ENCODE results near the gene NEK10. TPM values are rescaled to one million over a fixed set of nuclear protein-coding genes. Genes with fewer than 3 reads are reported as not detected.
A peak's percentile ranks its signal among the peaks of the same experiment; 100 is the strongest.

Gene NEK10
- total RNA-seq, 1 experiment from 2014 or later: 1.2 TPM

- Histone ChIP-seq H3K36me3 (ENCODE audit: control insufficient read depth in 1 of 2, insufficient read depth in 2 of 2, low read length in 2 of 2) (no peaks in the 10 kb centered on the region), H2AFZ (ENCODE audit: low read depth, low read length, poor library complexity, severe bottlenecking) (peak overlapping the region; percentile 62), H3K27ac (ENCODE audit: low read depth, low read length) (no peak overlapping the region), H3K79me2 (ENCODE audit: insufficient read depth, low read length) (no peaks in the 10 kb centered on the region), H3K4me3 (replicated peaks in 1 of 2; ENCODE audit: low read depth in 1 of 2, low read length in 2 of 2) (no peak overlapping the region), H3K4me2 (ENCODE audit: low read length) (peak overlapping the region; percentile 28), H3K4me1 (ENCODE audit: control insufficient read depth in 1 of 2, insufficient read depth in 2 of 2, low read length in 2 of 2) (peaks cover 3 to 42% of the 10 kb centered on the region in 2 experiments), H3K27me3 (ENCODE audit: insufficient read depth, low read length) (no peaks in the 10 kb centered on the region), H4K20me1 (ENCODE audit: insufficient read depth) (no peaks in the 10 kb centered on the region), H3K9me3 (ENCODE audit: control insufficient read depth in 1 of 2, insufficient read depth in 1 of 2, low read depth in 1 of 2, low read length in 2 of 2) (no peaks in the 10 kb centered on the region), H3K9ac (ENCODE audit: low read length) (no peak overlapping the region), H3K9me2 (ENCODE audit: insufficient read depth) (no peaks in the 10 kb centered on the region)
- TF ChIP-seq SP1 (IDR thresholded peaks at IDR 0.05; ENCODE audit: low read depth): no peak
- peak; percentile 26; the same call in 1 of the 2 replicates for TF ChIP-seq FOSL1 (IDR thresholded peaks at IDR 0.05; ENCODE audit: low read depth)
- TF ChIP-seq POLR2AphosphoS5 (IDR thresholded peaks at IDR 0.05; ENCODE audit: low read depth, low read length): no peak
- ATAC-seq (peak; percentile 54), DNase-seq (ENCODE audit: low read depth, low spot score) (no peak)
- RAD21 ChIA-PET (ENCODE audit: low non-redundant PET in 1 of 2, low total read pairs in 2 of 2, uncharacterized antibody in 2 of 2, unreplicated experiment in 2 of 2): no interaction called here
- CTCF ChIA-PET: interaction anchor here (1.4 kb wide), 1 partner anchor 37 kb away, joined by 3 read pairs; no protein-coding TSS in a partner anchor
- intact Hi-C loops (cut with micrococcal nuclease): no loop called here
- POLR2A ChIA-PET: no interaction called here
- no TSS peak for BruUV-seq (replicated peaks)
Measured at GRCh38 chr3:27216955-27217552, 152.1 kb downstream of the NEK10 start.

DNA sequence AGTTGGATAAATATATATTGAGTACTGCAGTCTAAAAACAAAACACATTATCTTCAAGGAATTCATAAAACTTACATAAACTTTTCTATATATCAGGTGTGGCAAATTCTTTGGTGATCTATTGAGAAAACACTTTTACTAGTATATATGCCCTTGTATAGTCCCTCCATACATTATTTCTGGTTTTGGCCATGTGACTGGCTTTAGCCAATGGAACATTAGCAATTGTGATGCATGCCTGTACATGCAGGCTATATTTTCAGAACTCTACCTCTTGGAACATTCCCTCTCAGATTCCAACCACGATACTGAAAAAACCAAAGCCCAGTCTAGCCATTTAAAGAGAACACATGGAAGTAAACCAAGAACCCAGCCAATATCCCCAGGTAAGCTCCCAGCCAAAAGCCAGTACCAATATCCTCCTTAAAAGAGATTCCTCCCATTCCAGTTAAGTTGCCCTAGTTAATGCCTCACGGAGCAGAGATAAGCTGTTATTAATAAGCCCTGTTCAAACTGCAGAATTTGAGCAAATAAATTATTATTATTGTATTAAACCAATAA is 152.8 kb downstream of the NEK10 start:
- Histone ChIP-seq H3K4me3 (replicated peaks in 1 of 2; ENCODE audit: low read depth in 1 of 2, low read length in 2 of 2) (no peak overlapping the region), H3K9me2 (ENCODE audit: insufficient read depth) (no peaks in the 10 kb centered on the region), H3K79me2 (ENCODE audit: insufficient read depth, low read length) (no peaks in the 10 kb centered on the region), H3K36me3 (ENCODE audit: control insufficient read depth in 1 of 2, insufficient read depth in 2 of 2, low read length in 2 of 2) (no peaks in the 10 kb centered on the region), H3K9ac (ENCODE audit: low read length) (no peak overlapping the region), H3K4me2 (ENCODE audit: low read length) (peak overlapping the region; percentile 28; the same call in 1 of the 2 replicates), H3K4me1 (ENCODE audit: control insufficient read depth in 1 of 2, insufficient read depth in 2 of 2, low read length in 2 of 2) (peaks cover 3 to 42% of the 10 kb centered on the region in 2 experiments), H3K27me3 (ENCODE audit: insufficient read depth, low read length) (no peaks in the 10 kb centered on the region), H3K27ac (ENCODE audit: low read depth, low read length) (no peak overlapping the region), H2AFZ (ENCODE audit: low read depth, low read length, poor library complexity, severe bottlenecking) (peak overlapping the region; percentile 62), H3K9me3 (ENCODE audit: control insufficient read depth in 1 of 2, insufficient read depth in 1 of 2, low read depth in 1 of 2, low read length in 2 of 2) (no peaks in the 10 kb centered on the region), H4K20me1 (ENCODE audit: insufficient read depth) (no peaks in the 10 kb centered on the region)
- BruUV-seq (replicated peaks): no TSS peak
- no peak for ATAC-seq
- TF ChIP-seq FOSL1 (IDR thresholded peaks at IDR 0.05; ENCODE audit: low read depth): no peak
- TF ChIP-seq ZFX (IDR thresholded peaks at IDR 0.05): no peak
- no peak for TF ChIP-seq SIN3A (IDR thresholded peaks at IDR 0.05; ENCODE audit: low read depth)
- no peak for TF ChIP-seq CEBPB (IDR thresholded peaks at IDR 0.05; ENCODE audit: low read depth)
- TF ChIP-seq, protein P1, sequence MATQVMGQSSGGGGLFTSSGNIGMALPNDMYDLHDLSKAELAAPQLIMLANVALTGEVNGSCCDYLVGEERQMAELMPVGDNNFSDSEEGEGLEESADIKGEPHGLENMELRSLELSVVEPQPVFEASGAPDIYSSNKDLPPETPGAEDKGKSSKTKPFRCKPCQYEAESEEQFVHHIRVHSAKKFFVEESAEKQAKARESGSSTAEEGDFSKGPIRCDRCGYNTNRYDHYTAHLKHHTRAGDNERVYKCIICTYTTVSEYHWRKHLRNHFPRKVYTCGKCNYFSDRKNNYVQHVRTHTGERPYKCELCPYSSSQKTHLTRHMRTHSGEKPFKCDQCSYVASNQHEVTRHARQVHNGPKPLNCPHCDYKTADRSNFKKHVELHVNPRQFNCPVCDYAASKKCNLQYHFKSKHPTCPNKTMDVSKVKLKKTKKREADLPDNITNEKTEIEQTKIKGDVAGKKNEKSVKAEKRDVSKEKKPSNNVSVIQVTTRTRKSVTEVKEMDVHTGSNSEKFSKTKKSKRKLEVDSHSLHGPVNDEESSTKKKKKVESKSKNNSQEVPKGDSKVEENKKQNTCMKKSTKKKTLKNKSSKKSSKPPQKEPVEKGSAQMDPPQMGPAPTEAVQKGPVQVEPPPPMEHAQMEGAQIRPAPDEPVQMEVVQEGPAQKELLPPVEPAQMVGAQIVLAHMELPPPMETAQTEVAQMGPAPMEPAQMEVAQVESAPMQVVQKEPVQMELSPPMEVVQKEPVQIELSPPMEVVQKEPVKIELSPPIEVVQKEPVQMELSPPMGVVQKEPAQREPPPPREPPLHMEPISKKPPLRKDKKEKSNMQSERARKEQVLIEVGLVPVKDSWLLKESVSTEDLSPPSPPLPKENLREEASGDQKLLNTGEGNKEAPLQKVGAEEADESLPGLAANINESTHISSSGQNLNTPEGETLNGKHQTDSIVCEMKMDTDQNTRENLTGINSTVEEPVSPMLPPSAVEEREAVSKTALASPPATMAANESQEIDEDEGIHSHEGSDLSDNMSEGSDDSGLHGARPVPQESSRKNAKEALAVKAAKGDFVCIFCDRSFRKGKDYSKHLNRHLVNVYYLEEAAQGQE (IDR thresholded peaks at IDR 0.05; ENCODE audit: low read depth): no peak
- TF ChIP-seq CTCF (IDR thresholded peaks at IDR 0.05 in 2 of 3, conservative IDR thresholded peaks at IDR 0.05 in 1 of 3; ENCODE audit: borderline replicate concordance in 1 of 3, insufficient read depth in 1 of 3, low read depth in 2 of 3, low read length in 2 of 3): no peak
- ChIA-PET CTCF (interaction anchor here (1.4 kb wide), 1 partner anchor 37 kb away, joined by 3 read pairs; no protein-coding TSS in a partner anchor), RAD21 (ENCODE audit: low non-redundant PET in 1 of 2, low total read pairs in 2 of 2, uncharacterized antibody in 2 of 2, unreplicated experiment in 2 of 2) (no interaction called here), POLR2A (no interaction called here)
- DNase-seq (ENCODE audit: low read depth, low spot score): no peak
- intact Hi-C loops (cut with micrococcal nuclease): no loop called here
